C1 segment of cervical spinal cord (tissue), 14 donors: ENCODE measurements around the gene EFHC2.
"Not testable (repeated sequence)": the region's sequence is repeated elsewhere in the genome, so short reads cannot be mapped to it uniquely, and the experiment has no call there.

ENCODE experiments used
- DNase-seq, 14 donors: peaks; one replicate each; lab custom pipeline; 2025; lab: John Stamatoyannopoulos, UW

EFHC2 gene

GRCh38 chrX:44234541-44234940, 108.9 kb downstream of the EFHC2 start:
- no peak for DNase-seq

GRCh38 chrX:44234116-44234515, 109.4 kb downstream of the EFHC2 start:
- no peak for DNase-seq

GRCh38 chrX:44232081-44232480, 111.4 kb downstream of the EFHC2 start:
- peak in 1 of 14 donors; percentile 2 for DNase-seq

GRCh38 chrX:44228621-44229020, 114.9 kb downstream of the EFHC2 start:
- DNase-seq: peak in 3 of 14 donors; percentile 5 to 22 (median 14)

- DNase-seq: no peak
Observed at GRCh38 chrX:44227991-44228390, 115.5 kb downstream of the EFHC2 start.

- no peak for DNase-seq
Observed at GRCh38 chrX:44225667-44226066, 117.8 kb downstream of the EFHC2 start.

GRCh38 chrX:44224760-44225159, 118.7 kb downstream of the EFHC2 start:
- no peak for DNase-seq

GRCh38 chrX:44223150-44223549, 120.3 kb downstream of the EFHC2 start:
- DNase-seq: no peak

- no peak for DNase-seq
Observed at GRCh38 chrX:44218465-44218864, 125.0 kb downstream of the EFHC2 start.

- no peak for DNase-seq
Observed at GRCh38 chrX:44216171-44216570, 127.3 kb downstream of the EFHC2 start.

GRCh38 chrX:44203791-44204190, 139.7 kb downstream of the EFHC2 start:
- DNase-seq: no peak

- no peak for DNase-seq
Observed at GRCh38 chrX:44202596-44202995, 140.9 kb downstream of the EFHC2 start.

- DNase-seq: no peak
Observed at GRCh38 chrX:44189116-44189515, 154.4 kb downstream of the EFHC2 start.

- not testable (repeated sequence) for DNase-seq
Observed at GRCh38 chrX:44187915-44188314, 155.6 kb downstream of the EFHC2 start.

- DNase-seq: peak in 1 of 14 donors; percentile 2
Observed at GRCh38 chrX:44183329-44183728, 160.1 kb downstream of the EFHC2 start.

- DNase-seq: no peak
Observed at GRCh38 chrX:44178274-44179053, 165.0 kb downstream of the EFHC2 start.

- no peak for DNase-seq
Observed at GRCh38 chrX:44175455-44175854, 168.0 kb downstream of the EFHC2 start.

- DNase-seq: no peak
Observed at GRCh38 chrX:44174061-44174460, 169.4 kb downstream of the EFHC2 start.

- DNase-seq: no peak
Observed at GRCh38 chrX:44173219-44173618, 170.3 kb downstream of the EFHC2 start.

- DNase-seq: no peak
Observed at GRCh38 chrX:44167116-44167515, 176.4 kb downstream of the EFHC2 start.

- no peak for DNase-seq
Observed at GRCh38 chrX:44162964-44163475, 180.5 kb downstream of the EFHC2 start.

GRCh38 chrX:44157858-44158257, 185.6 kb downstream of the EFHC2 start:
- DNase-seq: no peak

GRCh38 chrX:44157283-44157682, 186.2 kb downstream of the EFHC2 start:
- DNase-seq: no peak
